Measurements from ENCODE around the gene TRAF3. TPM values are rescaled to one million over a fixed set of nuclear protein-coding genes. Genes with fewer than 3 reads are reported as not detected.

Gene TRAF3
- total and polyA plus RNA-seq, 2 experiments from 2014 or later, result 6.3 to 19.7 TPM

DNA sequence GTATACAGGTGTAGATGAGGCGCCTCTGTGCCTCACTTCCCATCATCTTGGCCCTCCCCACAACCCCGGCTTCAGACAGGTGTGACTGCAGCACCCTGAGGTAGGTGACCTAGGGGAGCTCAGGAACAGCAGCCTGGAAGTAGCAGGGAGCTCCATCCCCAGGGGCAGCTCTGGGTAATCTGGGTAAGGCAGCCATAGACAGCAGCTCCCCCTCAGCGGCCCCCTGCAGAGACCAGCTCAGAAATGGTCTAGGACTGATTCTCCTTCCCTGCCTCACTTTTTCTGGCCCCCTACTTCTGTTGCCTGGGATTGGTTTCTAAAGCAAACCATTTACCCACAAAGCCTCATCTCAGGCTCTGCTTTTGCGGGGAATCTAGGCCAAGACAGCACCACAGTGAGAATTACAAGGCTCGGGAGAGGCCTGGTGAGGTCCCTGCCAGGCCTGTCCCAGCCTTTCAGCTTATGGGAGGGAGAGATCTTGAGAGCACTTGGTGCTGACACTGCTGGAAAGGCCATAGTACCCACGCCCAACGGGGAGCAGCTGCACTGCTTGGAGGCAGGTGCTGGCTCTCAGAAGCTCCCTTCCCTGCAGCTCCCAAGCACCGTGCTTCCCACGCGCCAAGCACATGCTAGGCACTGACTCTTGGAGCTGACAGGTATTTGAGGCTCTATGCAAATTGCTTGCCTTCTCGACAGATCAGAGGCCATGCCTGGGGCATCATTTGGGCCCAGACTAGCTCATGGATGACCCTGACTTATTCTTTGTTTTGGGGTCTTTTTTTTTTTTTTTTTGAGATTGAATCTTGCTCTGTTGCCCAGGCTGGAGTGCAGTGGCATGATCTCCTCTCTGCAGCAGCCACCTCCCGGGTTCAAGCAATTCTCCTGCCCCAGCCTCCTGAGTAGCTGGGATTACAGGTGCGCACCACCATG is 45.1 kb upstream of the TRAF3 start:
- H3K27me3 ChIP-seq, result no peaks in the 10 kb centered on the region

DNA sequence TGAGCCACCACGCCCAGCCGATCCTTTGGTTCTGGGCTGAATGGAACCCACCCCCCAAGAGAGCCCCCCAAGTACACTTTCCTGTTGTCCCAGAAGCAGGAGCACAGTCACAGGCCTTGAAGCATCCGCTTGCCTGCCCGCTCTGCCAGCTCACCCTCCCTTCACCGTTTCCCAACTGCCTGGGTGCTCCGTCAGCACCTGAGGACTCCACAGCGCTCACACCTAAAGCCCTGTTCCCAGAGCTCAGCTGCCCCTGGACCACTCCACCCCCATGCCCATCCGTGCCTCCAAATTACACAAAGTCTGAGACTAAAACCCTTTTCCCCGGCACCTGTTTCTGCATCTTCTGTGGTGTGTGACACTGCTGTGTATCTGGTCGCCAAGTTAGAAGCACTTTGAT is 44.3 kb upstream of the TRAF3 start:
- Histone ChIP-seq H3K27me3 (no peaks in the 10 kb centered on the region), H3K27ac (no peak overlapping the region), H3K4me3 (no peak overlapping the region), H3K4me1 (ENCODE audit: low read depth) (peaks cover 7% of the 10 kb centered on the region), H3K9me3 (ENCODE audit: low read depth) (no peaks in the 10 kb centered on the region), H3K36me3 (no peaks in the 10 kb centered on the region)
- DNase-seq (ENCODE audit: low read depth in 1 of 2, low spot score in 1 of 2), result no peak
- TF ChIP-seq, protein P1, sequence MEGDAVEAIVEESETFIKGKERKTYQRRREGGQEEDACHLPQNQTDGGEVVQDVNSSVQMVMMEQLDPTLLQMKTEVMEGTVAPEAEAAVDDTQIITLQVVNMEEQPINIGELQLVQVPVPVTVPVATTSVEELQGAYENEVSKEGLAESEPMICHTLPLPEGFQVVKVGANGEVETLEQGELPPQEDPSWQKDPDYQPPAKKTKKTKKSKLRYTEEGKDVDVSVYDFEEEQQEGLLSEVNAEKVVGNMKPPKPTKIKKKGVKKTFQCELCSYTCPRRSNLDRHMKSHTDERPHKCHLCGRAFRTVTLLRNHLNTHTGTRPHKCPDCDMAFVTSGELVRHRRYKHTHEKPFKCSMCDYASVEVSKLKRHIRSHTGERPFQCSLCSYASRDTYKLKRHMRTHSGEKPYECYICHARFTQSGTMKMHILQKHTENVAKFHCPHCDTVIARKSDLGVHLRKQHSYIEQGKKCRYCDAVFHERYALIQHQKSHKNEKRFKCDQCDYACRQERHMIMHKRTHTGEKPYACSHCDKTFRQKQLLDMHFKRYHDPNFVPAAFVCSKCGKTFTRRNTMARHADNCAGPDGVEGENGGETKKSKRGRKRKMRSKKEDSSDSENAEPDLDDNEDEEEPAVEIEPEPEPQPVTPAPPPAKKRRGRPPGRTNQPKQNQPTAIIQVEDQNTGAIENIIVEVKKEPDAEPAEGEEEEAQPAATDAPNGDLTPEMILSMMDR (IDR thresholded peaks at IDR 0.05; ENCODE audit: low read depth, low read length), result no peak

More for the DNA sequence above, 45.1 kb upstream of the TRAF3 start:
- Histone ChIP-seq H3K4me3 (no peak overlapping the region), H3K9me3 (ENCODE audit: low read depth) (no peaks in the 10 kb centered on the region), H3K4me1 (ENCODE audit: low read depth) (peaks cover 15% of the 10 kb centered on the region), H3K27ac (peak overlapping the region; percentile 28), H3K36me3 (no peaks in the 10 kb centered on the region)
- TF ChIP-seq, protein P1 (IDR thresholded peaks at IDR 0.05; ENCODE audit: low read depth, low read length), result no peak
- DNase-seq (ENCODE audit: low read depth in 1 of 2, low spot score in 1 of 2), result no peak

DNA sequence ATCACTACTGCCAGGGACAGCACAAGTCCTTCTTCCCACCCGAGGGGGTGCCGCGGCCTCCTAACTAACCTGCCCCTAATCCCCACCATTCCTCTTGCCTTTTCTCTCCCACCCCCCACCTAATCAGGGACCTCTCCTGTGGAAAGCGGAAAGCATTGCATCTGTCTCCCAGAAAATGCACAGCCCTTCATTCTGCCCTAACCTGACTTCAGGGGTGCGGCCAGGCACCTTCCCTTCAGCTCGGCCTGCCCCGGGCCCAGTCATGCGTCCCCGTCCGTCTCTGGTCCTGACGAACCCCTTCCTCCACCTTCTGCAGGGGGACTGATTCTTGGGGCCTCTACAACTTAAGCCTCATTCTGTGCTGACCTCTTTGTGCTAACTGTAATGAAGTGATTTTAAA is 43.9 kb upstream of the TRAF3 start:
- H3K9me3 ChIP-seq (ENCODE audit: low read depth), result no peaks in the 10 kb centered on the region
- no peak overlapping the region for H3K4me3 ChIP-seq
- no peaks in the 10 kb centered on the region for H3K36me3 ChIP-seq
- TF ChIP-seq, protein P1 (IDR thresholded peaks at IDR 0.05; ENCODE audit: low read depth, low read length), result no peak
- H3K4me1 ChIP-seq (ENCODE audit: low read depth), result peaks cover 3% of the 10 kb centered on the region
- DNase-seq (ENCODE audit: low read depth in 1 of 2, low spot score in 1 of 2), result no peak
- no peaks in the 10 kb centered on the region for H3K27me3 ChIP-seq
- H3K27ac ChIP-seq, result no peak overlapping the region

DNA sequence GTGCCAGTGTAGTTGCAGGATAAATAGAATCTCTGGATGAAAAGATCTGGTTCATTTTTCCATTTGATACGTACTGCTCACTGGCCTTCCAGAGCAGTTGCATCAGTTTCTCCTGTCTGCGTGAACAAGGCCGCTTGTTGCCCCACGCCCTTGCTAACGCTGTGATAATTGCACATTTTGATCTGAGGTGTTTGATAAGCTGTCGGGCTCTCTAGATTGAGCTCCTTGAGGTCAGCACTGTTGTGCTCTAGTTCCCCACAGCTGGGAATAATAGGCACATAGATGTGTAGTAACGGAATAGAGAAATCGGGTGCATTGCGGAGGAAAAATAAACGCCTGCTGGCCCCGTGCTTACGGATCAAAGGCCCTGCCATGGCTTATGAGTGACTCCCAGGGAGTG is 42.8 kb upstream of the TRAF3 start:
- no peaks in the 10 kb centered on the region for H3K36me3 ChIP-seq
- TF ChIP-seq, protein P1 (IDR thresholded peaks at IDR 0.05; ENCODE audit: low read depth, low read length), result no peak
- H3K4me3 ChIP-seq, result no peak overlapping the region
- H3K4me1 ChIP-seq (ENCODE audit: low read depth), result no peaks in the 10 kb centered on the region
- no peak overlapping the region for H3K27ac ChIP-seq
- H3K27me3 ChIP-seq, result no peaks in the 10 kb centered on the region
- no peaks in the 10 kb centered on the region for H3K9me3 ChIP-seq (ENCODE audit: low read depth)
- DNase-seq (ENCODE audit: low read depth in 1 of 2, low spot score in 1 of 2), result no peak

DNA sequence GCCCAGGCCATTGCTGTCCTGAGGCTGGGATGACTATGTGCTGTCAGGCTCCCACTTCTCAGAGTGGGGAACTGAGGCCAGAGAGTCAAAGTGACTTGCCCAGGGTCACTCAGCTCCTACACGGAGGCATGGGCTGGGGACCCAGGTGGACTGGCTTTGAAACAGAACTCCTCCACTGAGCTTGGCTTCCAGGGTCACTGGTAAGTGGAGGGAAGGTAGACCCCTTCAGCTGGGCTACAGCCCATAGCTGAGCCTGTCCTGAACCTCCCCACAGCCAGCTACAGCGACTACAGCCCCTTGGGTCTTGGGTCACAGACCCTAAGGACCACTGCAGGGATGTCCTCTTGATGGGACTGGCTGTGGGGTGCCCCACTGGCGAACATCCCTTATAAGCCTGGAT is 40.3 kb upstream of the TRAF3 start:
- no peak overlapping the region for H3K27ac ChIP-seq
- no peaks in the 10 kb centered on the region for H3K9me3 ChIP-seq (ENCODE audit: low read depth)
- TF ChIP-seq, protein P1 (IDR thresholded peaks at IDR 0.05; ENCODE audit: low read depth, low read length), result no peak
- H3K4me3 ChIP-seq, result no peak overlapping the region
- no peaks in the 10 kb centered on the region for H3K27me3 ChIP-seq
- H3K4me1 ChIP-seq (ENCODE audit: low read depth), result no peaks in the 10 kb centered on the region
- DNase-seq (ENCODE audit: low read depth in 1 of 2, low spot score in 1 of 2), result no peak
- no peaks in the 10 kb centered on the region for H3K36me3 ChIP-seq

Data from cardiac muscle cell (in vitro differentiated cells and primary cell).